Measurements from ENCODE around the gene ANKRD11. TPM values are rescaled to one million over a fixed set of nuclear protein-coding genes. Genes with fewer than 3 reads are reported as not detected.

ANKRD11 gene
- polyA plus RNA-seq, 3 donors: 3.2 to 62.4 (median 5.4) TPM

GRCh38 chr16:89378947-89379771, 111.2 kb downstream of the ANKRD11 start:
- no peaks in the 10 kb centered on the region for H3K27me3 ChIP-seq (ENCODE audit: control insufficient read depth in 2 of 2, insufficient read depth in 2 of 2, low read length in 2 of 2)
- no peak overlapping the region for H3K4me3 Mint-ChIP-seq
- H4K20me1 ChIP-seq (ENCODE audit: insufficient read depth, low read length): peaks cover 100% of the 10 kb centered on the region
- no peak overlapping the region for H3K4me3 ChIP-seq (replicated peaks in 1 of 3; ENCODE audit: low read depth in 2 of 3, low read length in 3 of 3)
- peaks cover 7 to 15% (median 11%) of the 10 kb centered on the region in 7 donors for H3K9me3 Mint-ChIP-seq
- peaks cover 34% of the 10 kb centered on the region for H3K4me1 Mint-ChIP-seq
- intact Hi-C loops (cut with micrococcal nuclease): no loop called here
- TF ChIP-seq CTCF (IDR thresholded peaks at IDR 0.05): no peak
- peaks cover 5 to 20% of the 10 kb centered on the region in 2 donors for H3K9me3 ChIP-seq (replicated peaks in 1 of 2; ENCODE audit: control insufficient read depth in 1 of 2, insufficient read depth in 1 of 2, low read length in 2 of 2)
- peaks cover 0 to 8% of the 10 kb centered on the region in 2 donors for H3K36me3 ChIP-seq (replicated peaks in 1 of 2; ENCODE audit: control insufficient read depth in 1 of 2, insufficient read depth in 2 of 2, low read length in 2 of 2)
- H3K27ac Mint-ChIP-seq: peak overlapping the region in 4 of 7 donors; percentile 28 to 73 (median 67)
- H3K79me2 ChIP-seq (ENCODE audit: insufficient read depth, low read length): peaks cover 100% of the 10 kb centered on the region
- no peak overlapping the region for H2AFZ ChIP-seq (ENCODE audit: insufficient read depth, low read depth, low read length, poor library complexity, severe bottlenecking)
- H3K27ac ChIP-seq (ENCODE audit: low read depth in 1 of 2, low read length in 2 of 2): no peak overlapping the region
- H3K4me2 ChIP-seq (replicated peaks; ENCODE audit: extremely low read depth, low read length, poor library complexity, severe bottlenecking): no peak overlapping the region
- 93% methylated on average over 20 of the region's 29 CpGs for WGBS (ENCODE audit: insufficient coverage)
- H3K36me3 Mint-ChIP-seq: peaks cover 5 to 20% of the 10 kb centered on the region in 2 donors
- peaks cover 0 to 4% (median 3%) of the 10 kb centered on the region in 3 donors for H3K27me3 Mint-ChIP-seq (ENCODE audit: low read depth in 3 of 3)
- no peak overlapping the region for H3K9ac ChIP-seq (ENCODE audit: insufficient read depth, low read length, poor library complexity, severe bottlenecking)
- no peak for DNase-seq
- H3K4me1 ChIP-seq (ENCODE audit: control insufficient read depth in 1 of 2, insufficient read depth in 2 of 2, low read length in 2 of 2): peaks cover 9 to 11% of the 10 kb centered on the region in 2 donors

GRCh38 chr16:89377453-89377848, 112.9 kb downstream of the ANKRD11 start:
- Mint-ChIP-seq H3K9me3 (peaks cover 7 to 15% (median 11%) of the 10 kb centered on the region in 7 donors), H3K4me3 (no peak overlapping the region), H3K27me3 (ENCODE audit: low read depth in 3 of 3) (peaks cover 0 to 5% (median 4%) of the 10 kb centered on the region in 3 donors), H3K36me3 (peaks cover 10 to 24% of the 10 kb centered on the region in 2 donors), H3K4me1 (peaks cover 20% of the 10 kb centered on the region), H3K27ac (peak overlapping the region in 3 of 7 donors; percentile 20 to 47 (median 31))
- Histone ChIP-seq H3K9me3 (replicated peaks in 1 of 2; ENCODE audit: control insufficient read depth in 1 of 2, insufficient read depth in 1 of 2, low read length in 2 of 2) (peaks cover 5 to 20% of the 10 kb centered on the region in 2 donors), H3K9ac (ENCODE audit: insufficient read depth, low read length, poor library complexity, severe bottlenecking) (no peak overlapping the region), H4K20me1 (ENCODE audit: insufficient read depth, low read length) (peaks cover 100% of the 10 kb centered on the region), H2AFZ (ENCODE audit: insufficient read depth, low read depth, low read length, poor library complexity, severe bottlenecking) (no peak overlapping the region), H3K4me3 (replicated peaks in 1 of 3; ENCODE audit: low read depth in 2 of 3, low read length in 3 of 3) (no peak overlapping the region), H3K27ac (ENCODE audit: low read depth in 1 of 2, low read length in 2 of 2) (peak overlapping the region in 1 of 2 donors; percentile 22), H3K4me1 (ENCODE audit: control insufficient read depth in 1 of 2, insufficient read depth in 2 of 2, low read length in 2 of 2) (no peaks in the 10 kb centered on the region), H3K4me2 (replicated peaks; ENCODE audit: extremely low read depth, low read length, poor library complexity, severe bottlenecking) (no peak overlapping the region), H3K36me3 (replicated peaks in 1 of 2; ENCODE audit: control insufficient read depth in 1 of 2, insufficient read depth in 2 of 2, low read length in 2 of 2) (peaks cover 0 to 12% of the 10 kb centered on the region in 2 donors), H3K27me3 (ENCODE audit: control insufficient read depth in 2 of 2, insufficient read depth in 2 of 2, low read length in 2 of 2) (no peaks in the 10 kb centered on the region), H3K79me2 (ENCODE audit: insufficient read depth, low read length) (peaks cover 100% of the 10 kb centered on the region)
- no peak for DNase-seq
- TF ChIP-seq CTCF (IDR thresholded peaks at IDR 0.05): no peak
- intact Hi-C loops (cut with micrococcal nuclease): no loop called here
- 100% methylated on average over 1 of the region's 8 CpGs for WGBS (ENCODE audit: insufficient coverage)

All from CD14-positive monocyte (primary cell).